ENCODE data around the gene CAPRIN1.

- TF ChIP-seq CTCF (IDR thresholded peaks at IDR 0.05; ENCODE audit: extremely low read depth in 1 of 2, insufficient read depth in 1 of 2, low read depth in 1 of 2, low read length in 2 of 2): no peak
- TF ChIP-seq MAX (IDR thresholded peaks at IDR 0.05; ENCODE audit: insufficient read depth, insufficient read length): no peak
- TF ChIP-seq EZH2 (IDR thresholded peaks at IDR 0.05; ENCODE audit: borderline replicate concordance, low read depth, low read length, severe bottlenecking): no peak
- no peak for TF ChIP-seq JUN (IDR thresholded peaks at IDR 0.05; ENCODE audit: borderline replicate concordance, insufficient read depth, insufficient read length, low read depth)
- TF ChIP-seq POLR2AphosphoS5 (IDR thresholded peaks at IDR 0.05; ENCODE audit: insufficient read depth, low read depth, low read length): no peak
- TF ChIP-seq POLR2A (IDR thresholded peaks at IDR 0.05; ENCODE audit: low read depth, low read length): no peak
These were observed 47.3 kb downstream of the CAPRIN1 start for GRCh38 chr11:34098813-34099212.
